ENCODE measurements around the gene GTF3C2.

Gene GTF3C2

DNA sequence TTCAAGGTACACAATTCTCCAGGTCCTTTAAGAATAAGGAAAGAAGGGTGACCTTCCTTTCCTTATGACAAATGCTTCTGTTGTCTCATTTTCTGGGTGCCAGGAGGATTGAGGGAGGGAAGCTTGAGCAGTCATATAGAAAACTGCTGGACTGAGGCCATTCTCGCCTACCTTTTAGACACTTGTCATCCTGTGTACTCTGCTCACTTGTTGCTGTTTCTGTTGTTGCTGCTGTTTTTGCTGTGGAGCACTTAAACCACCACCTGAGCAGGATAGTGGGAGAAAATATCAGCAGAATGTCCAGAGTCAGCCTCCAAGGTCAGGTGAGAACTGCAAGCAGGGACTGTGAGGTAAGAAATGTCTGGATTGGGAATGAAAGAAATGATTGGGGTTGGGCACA is 78.6 kb downstream of the GTF3C2 start:
- no peaks in the 10 kb centered on the region for H3F3A ChIP-seq (ENCODE audit: low read depth)
- H3K9me2 ChIP-seq (replicated peaks; ENCODE audit: low read depth, low read length) = no peaks in the 10 kb centered on the region
- H3K9ac ChIP-seq (ENCODE audit: low read depth, low read length, poor library complexity, severe bottlenecking) = no peak overlapping the region
- H2AFZ ChIP-seq (ENCODE audit: low read length) = no peak overlapping the region
- no peak for TF ChIP-seq EZH2phosphoT487 (IDR thresholded peaks at IDR 0.05; ENCODE audit: borderline replicate concordance)
- TF ChIP-seq, protein P1, sequence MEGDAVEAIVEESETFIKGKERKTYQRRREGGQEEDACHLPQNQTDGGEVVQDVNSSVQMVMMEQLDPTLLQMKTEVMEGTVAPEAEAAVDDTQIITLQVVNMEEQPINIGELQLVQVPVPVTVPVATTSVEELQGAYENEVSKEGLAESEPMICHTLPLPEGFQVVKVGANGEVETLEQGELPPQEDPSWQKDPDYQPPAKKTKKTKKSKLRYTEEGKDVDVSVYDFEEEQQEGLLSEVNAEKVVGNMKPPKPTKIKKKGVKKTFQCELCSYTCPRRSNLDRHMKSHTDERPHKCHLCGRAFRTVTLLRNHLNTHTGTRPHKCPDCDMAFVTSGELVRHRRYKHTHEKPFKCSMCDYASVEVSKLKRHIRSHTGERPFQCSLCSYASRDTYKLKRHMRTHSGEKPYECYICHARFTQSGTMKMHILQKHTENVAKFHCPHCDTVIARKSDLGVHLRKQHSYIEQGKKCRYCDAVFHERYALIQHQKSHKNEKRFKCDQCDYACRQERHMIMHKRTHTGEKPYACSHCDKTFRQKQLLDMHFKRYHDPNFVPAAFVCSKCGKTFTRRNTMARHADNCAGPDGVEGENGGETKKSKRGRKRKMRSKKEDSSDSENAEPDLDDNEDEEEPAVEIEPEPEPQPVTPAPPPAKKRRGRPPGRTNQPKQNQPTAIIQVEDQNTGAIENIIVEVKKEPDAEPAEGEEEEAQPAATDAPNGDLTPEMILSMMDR (conservative IDR thresholded peaks at IDR 0.05; ENCODE audit: low read length) = no peak
- H3K27me3 ChIP-seq (ENCODE audit: insufficient read depth, low read length, poor library complexity, severe bottlenecking) = no peaks in the 10 kb centered on the region
- no peaks in the 10 kb centered on the region for H4K20me1 ChIP-seq (ENCODE audit: insufficient read depth, low read length, poor library complexity, severe bottlenecking)
- H3K36me3 ChIP-seq (ENCODE audit: insufficient read depth, low read length) = no peaks in the 10 kb centered on the region
- H3K4me2 ChIP-seq (ENCODE audit: low read depth, low read length, poor library complexity, severe bottlenecking) = no peak overlapping the region
- H3K4me1 ChIP-seq (ENCODE audit: insufficient read depth, low read length, poor library complexity, severe bottlenecking) = peaks cover 7% of the 10 kb centered on the region
- H3K79me2 ChIP-seq (ENCODE audit: insufficient read depth, low read length) = no peaks in the 10 kb centered on the region
- no peaks in the 10 kb centered on the region for H3K9me3 ChIP-seq (ENCODE audit: insufficient read depth, low read depth, low read length)
- no peak overlapping the region for H3K4me3 ChIP-seq (ENCODE audit: low read length, poor library complexity, severe bottlenecking)

Data from Loucy (cell line).